Upper lobe of left lung (tissue), 4 donors: Measurements from ENCODE around the gene CHRNA7.

Experiments used
- POLR2A ChIP-seq, 4 donors: fragments of 450-650 bp; IDR thresholded peaks; one replicate each; pipeline ENCODE4 v1.5.1; 2016 to 2017; ENCODE audit warnings: antibody characterized with exemption in 4 of 4, mild to moderate bottlenecking in 2 of 4
- TF ChIP-seq, protein P1 (sequence below), 6 experiments: fragments of 450-650 bp in 4 of 6; fragments of 200-600 bp in 2 of 6; sonication (generic) in 2 of 6; IDR thresholded peaks; one replicate each; pipeline ENCODE4 v1.5.1; 2016 to 2019; ENCODE audit warnings: antibody characterized with exemption in 6 of 6

DNA sequence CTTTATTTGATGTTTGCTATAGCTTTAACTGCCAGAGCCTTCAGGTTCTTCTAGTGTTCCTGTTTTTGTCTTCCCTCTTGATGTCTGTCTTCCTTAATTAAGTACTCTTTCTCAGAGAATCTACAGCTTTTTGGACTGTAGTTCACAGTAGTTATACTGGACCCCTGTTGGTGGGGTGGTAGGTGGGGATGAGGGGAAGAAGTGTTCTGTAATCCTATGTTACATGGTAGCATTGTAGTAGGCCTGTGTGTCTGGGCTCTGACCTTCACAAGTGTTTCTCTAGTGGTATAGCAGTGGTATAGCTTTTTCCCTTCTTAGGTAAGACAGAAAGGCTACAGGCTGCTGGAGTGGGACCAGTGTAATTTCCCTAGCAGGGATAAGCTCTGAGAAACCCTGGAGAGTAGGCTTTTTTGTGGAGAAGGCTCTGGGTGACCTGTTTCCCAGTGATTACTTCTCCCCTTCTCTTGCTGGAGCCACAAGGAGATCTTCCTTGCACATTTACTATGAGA is 59.6 kb downstream of the CHRNA7 start:
- TF ChIP-seq, protein P1, sequence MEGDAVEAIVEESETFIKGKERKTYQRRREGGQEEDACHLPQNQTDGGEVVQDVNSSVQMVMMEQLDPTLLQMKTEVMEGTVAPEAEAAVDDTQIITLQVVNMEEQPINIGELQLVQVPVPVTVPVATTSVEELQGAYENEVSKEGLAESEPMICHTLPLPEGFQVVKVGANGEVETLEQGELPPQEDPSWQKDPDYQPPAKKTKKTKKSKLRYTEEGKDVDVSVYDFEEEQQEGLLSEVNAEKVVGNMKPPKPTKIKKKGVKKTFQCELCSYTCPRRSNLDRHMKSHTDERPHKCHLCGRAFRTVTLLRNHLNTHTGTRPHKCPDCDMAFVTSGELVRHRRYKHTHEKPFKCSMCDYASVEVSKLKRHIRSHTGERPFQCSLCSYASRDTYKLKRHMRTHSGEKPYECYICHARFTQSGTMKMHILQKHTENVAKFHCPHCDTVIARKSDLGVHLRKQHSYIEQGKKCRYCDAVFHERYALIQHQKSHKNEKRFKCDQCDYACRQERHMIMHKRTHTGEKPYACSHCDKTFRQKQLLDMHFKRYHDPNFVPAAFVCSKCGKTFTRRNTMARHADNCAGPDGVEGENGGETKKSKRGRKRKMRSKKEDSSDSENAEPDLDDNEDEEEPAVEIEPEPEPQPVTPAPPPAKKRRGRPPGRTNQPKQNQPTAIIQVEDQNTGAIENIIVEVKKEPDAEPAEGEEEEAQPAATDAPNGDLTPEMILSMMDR (IDR thresholded peaks at IDR 0.05): no peak
- TF ChIP-seq POLR2A (IDR thresholded peaks at IDR 0.05): no peak
